Heart right ventricle (tissue), 16 donors: ENCODE measurements around the gene SF3B3. TPM values are rescaled to one million over a fixed set of nuclear protein-coding genes. Genes with fewer than 3 reads are reported as not detected.
A peak's percentile ranks its signal among the peaks of the same experiment; 100 is the strongest.

Source experiments
- ATAC-seq, 8 donors: fragments of 200-7000 bp; cut with Tn5 transposase; one replicate each; pipeline ENCODE4 v1.9.1; 2020; ENCODE audit warnings: mild to moderate bottlenecking in 8 of 8, moderate library complexity in 8 of 8, moderate number of reproducible peaks in 1 of 8
- DNase-seq, 2 donors: peaks; one replicate each; pipeline ENCODE4 v3.0.0-alpha.2; 2020
- H3K27ac ChIP-seq, 10 donors: fragments of 200-600 bp; sonication (generic) in 2 of 10; one replicate each; pipeline versions ENCODE4 v1.5.0 to v1.8.0; 2020 to 2022; ENCODE audit warnings: mild to moderate bottlenecking in 3 of 10
- H3K27me3 ChIP-seq, 7 donors: fragments of 200-600 bp; one replicate each; pipeline ENCODE4 v1.8.0; 2021 to 2022; ENCODE audit warnings: mild to moderate bottlenecking in 2 of 7
- H3K36me3 ChIP-seq, 9 donors: fragments of 200-600 bp; sonication (generic) in 1 of 9; one replicate each; pipeline versions ENCODE4 v1.5.0 to v1.8.0; 2020 to 2022; ENCODE audit warnings: mild to moderate bottlenecking in 2 of 9
- H3K4me1 ChIP-seq, 9 donors: fragments of 200-600 bp; sonication (generic) in 1 of 9; one replicate each; pipeline versions ENCODE4 v1.5.0 to v1.8.0; 2020 to 2022; ENCODE audit warnings: mild to moderate bottlenecking in 4 of 9
- H3K4me3 ChIP-seq, 10 donors: fragments of 200-600 bp; sonication (generic) in 2 of 10; one replicate each; pipeline versions ENCODE4 v1.5.0 to v1.8.0; 2020 to 2022; ENCODE audit warnings: mild to moderate bottlenecking in 7 of 10, moderate library complexity in 2 of 10
- H3K9me3 ChIP-seq, 11 donors: fragments of 200-600 bp in 10 of 11; sonication (generic) in 2 of 11; one replicate each; pipeline versions ENCODE4 v1.5.0 to v1.8.0; 2013 to 2022; ENCODE audit warnings: mild to moderate bottlenecking in 2 of 11, control low read depth in 1 of 11, moderate library complexity in 1 of 11
- CTCF ChIP-seq, 9 donors: fragments of 200-600 bp; sonication (generic) in 2 of 9; IDR thresholded peaks; one replicate each; pipeline versions ENCODE4 v1.5.0 to v1.8.0; 2021 to 2022; ENCODE audit warnings: antibody characterized with exemption in 9 of 9, mild to moderate bottlenecking in 5 of 9, moderate library complexity in 1 of 9
- WGBS, 2 donors: extraction: QIAGEN DNeasy Blood & Tissue Kit; methylation state at CpG; one replicate each; pipeline ENCODE4 v1.1.7; 2013; ENCODE audit warnings: inconsistent platforms in 1 of 2; 5-methylcytosine and 5-hydroxymethylcytosine counted together
- intact Hi-C, 10 donors: fragments of 100-400 bp; cut with DNase I; formaldehyde crosslinking; loops; one replicate each; pipeline versions ENCODE4 v1.11.1 to v1.14.2; 2022
- polyA plus RNA-seq, 2 donors: library from polyadenylated mRNA; stranded (reverse); fragments of 200-250 nt; gene quantifications; one replicate each; pipeline ENCODE4 v1.2.3, GENCODE V29; 2013
- total RNA-seq, 10 donors: library from RNA; stranded (reverse); fragmentation: NEBNext Ultra II Directional in 3 of 10; extraction: Animal tissue kit (Norgen Biotek cat#: 25700) in 3 of 10; gene quantifications; one replicate each; pipeline versions ENCODE4 v1.2.1 to v1.2.4, GENCODE V29; 2021 to 2023
- donor health status: Arrhythmogenic right ventricular cardiomyopathy.
- donor health status: ischemic (EF 13 %, LVEDD 7.1; RV severe dilation, severe dysfunction).
- donor health status: healthy with polysubstance abuse.
- donor health status: DM: no; HTN: yes; CAD: no.
- donor health status: DM: no; HTN: no; CAD: no.
- donor health status: ischemic (EF 25% LVEDD 6.9; RV normal size, moderate dysfunction).
- donor health status: ischemic (EF 25% LVEDD 5.7; RV mildly dilated, moderate dysfunction).
- donor health status: healthy.
- donor health status: DM: yes; HTN: yes; CAD: no.
- donor health status: Ischemic cardiomyopathy.
- donor health status: ischemic (EF 35%, LVEDD 5.7; RV mildly dilated, moderate dysfunction).
- donor health status: nonischemic (EF 11% LVEDD 7.7; RV severe dilation, severe dysfunction).
- donor health status: DM: yes; HTN: yes; CAD: no.
- donor health status: PGD.
- donor health status: ischemic (EF 29% LVEDD 5.4; RV normal size, mild dysfunction).
- donor health status: nonischemic (EF 23%, LVEDD 6.1; RV moderate dilation, normal function).

SF3B3 gene
- total and polyA plus RNA-seq, 12 donors: 45.4 to 188 (median 159) TPM

GRCh38 chr16:70571623-70572022 lies 48.0 kb downstream of the SF3B3 start:
- WGBS, 2 donors: 61 to 90% methylated on average over 8 of the region's 8 CpGs
- no peak for TF ChIP-seq CTCF (IDR thresholded peaks at IDR 0.05)
- Histone ChIP-seq H3K36me3 (peaks cover 4 to 90% (median 52%) of the 10 kb centered on the region in 9 donors), H3K4me3 (no peak overlapping the region), H3K9me3 (no peaks in the 10 kb centered on the region), H3K27ac (peak overlapping the region in 7 of 10 donors; percentile 16 to 87 (median 78)), H3K4me1 (peaks cover 2 to 57% (median 45%) of the 10 kb centered on the region in 9 donors), H3K27me3 (no peaks in the 10 kb centered on the region)
- no peak for DNase-seq
- ATAC-seq: no peak
- intact Hi-C loops: loop anchor here in 3 of 10 donors (5.0 to 10.0 kb wide), 3 partner anchors 34 to 83 kb away; no protein-coding TSS in a partner anchor

- DNase-seq (no peak), ATAC-seq (peak in 1 of 8 donors; percentile 12)
- no peaks in the 10 kb centered on the region for H3K9me3 ChIP-seq
- peaks cover 6 to 64% (median 49%) of the 10 kb centered on the region in 9 donors for H3K4me1 ChIP-seq
- H3K4me3 ChIP-seq: no peak overlapping the region
- no peak for TF ChIP-seq CTCF (IDR thresholded peaks at IDR 0.05)
- H3K27ac ChIP-seq: peak overlapping the region; percentile 16 to 87 (median 68)
- no peaks in the 10 kb centered on the region for H3K27me3 ChIP-seq
- peaks cover 4 to 83% (median 47%) of the 10 kb centered on the region in 9 donors for H3K36me3 ChIP-seq
- intact Hi-C loops: loop anchor here in 3 of 10 donors (5.0 to 10.0 kb wide), 3 partner anchors 35 to 83 kb away; no protein-coding TSS in a partner anchor
- WGBS, 2 donors: 76 to 78% methylated on average over 5 of the region's 5 CpGs
Observed at GRCh38 chr16:70572050-70572925, 48.7 kb downstream of the SF3B3 start.

GRCh38 chr16:70572926-70573270 lies 49.3 kb downstream of the SF3B3 start:
- H3K4me3 ChIP-seq: no peak overlapping the region
- WGBS, 2 donors: 45 to 69% methylated on average over 2 of the region's 2 CpGs
- ATAC-seq (peak in 1 of 8 donors; percentile 21), DNase-seq (no peak)
- no peak for TF ChIP-seq CTCF (IDR thresholded peaks at IDR 0.05)
- no peaks in the 10 kb centered on the region for H3K27me3 ChIP-seq
- peaks cover 4 to 77% (median 45%) of the 10 kb centered on the region in 9 donors for H3K36me3 ChIP-seq
- peak overlapping the region; percentile 16 to 87 (median 68) for H3K27ac ChIP-seq
- intact Hi-C loops: loop anchor here in 3 of 10 donors (1.0 to 10.0 kb wide), 4 partner anchors 36 to 82 kb away; no protein-coding TSS in a partner anchor
- H3K9me3 ChIP-seq: no peaks in the 10 kb centered on the region
- peaks cover 6 to 67% (median 51%) of the 10 kb centered on the region in 9 donors for H3K4me1 ChIP-seq

GRCh38 chr16:70573451-70574121 lies 50.0 kb downstream of the SF3B3 start:
- 30 to 33% methylated on average over 5 of the region's 5 CpGs for WGBS, 2 donors
- H3K4me1 ChIP-seq: peaks cover 6 to 67% (median 51%) of the 10 kb centered on the region in 9 donors
- no peak for TF ChIP-seq CTCF (IDR thresholded peaks at IDR 0.05)
- ATAC-seq: peak; percentile 56 to 90 (median 84)
- peak; percentile 49 to 77 for DNase-seq
- no peaks in the 10 kb centered on the region for H3K27me3 ChIP-seq
- peaks cover 4 to 70% (median 39%) of the 10 kb centered on the region in 9 donors for H3K36me3 ChIP-seq
- peak overlapping the region; percentile 16 to 87 (median 72) for H3K27ac ChIP-seq
- intact Hi-C loops: loop anchor here in 3 of 10 donors (1.0 to 10.0 kb wide), 4 partner anchors 36 to 81 kb away; no protein-coding TSS in a partner anchor
- H3K4me3 ChIP-seq: no peak overlapping the region
- H3K9me3 ChIP-seq: no peaks in the 10 kb centered on the region
